GM15510 (cell line): ENCODE results near the gene TTI1.

ENCODE experiments used
- POLR2A ChIP-seq: IDR thresholded peaks from 3 replicates; pipeline ENCODE4 v1.6.1; 2011; ENCODE audit warnings: borderline replicate concordance; ENCODE audit not compliant: insufficient read length; ENCODE audit errors: extremely low read depth

TTI1 gene

GRCh38 chr20:37970856-37971245 is 62.4 kb downstream of the TTI1 start:
- no peak for TF ChIP-seq POLR2A

- TF ChIP-seq POLR2A = no peak
Observed at GRCh38 chr20:37969949-37970855, 63.1 kb downstream of the TTI1 start.

GRCh38 chr20:37968841-37969401 is 64.3 kb downstream of the TTI1 start:
- no peak for TF ChIP-seq POLR2A

GRCh38 chr20:37961066-37961465 is 72.2 kb downstream of the TTI1 start:
- TF ChIP-seq POLR2A = no peak

GRCh38 chr20:37958856-37959520 is 74.3 kb downstream of the TTI1 start:
- no peak for TF ChIP-seq POLR2A

GRCh38 chr20:37956107-37956585 is 77.1 kb downstream of the TTI1 start:
- TF ChIP-seq POLR2A = no peak

- no peak for TF ChIP-seq POLR2A
Observed at GRCh38 chr20:37955511-37955910, 77.7 kb downstream of the TTI1 start.

GRCh38 chr20:37954626-37955025 is 78.6 kb downstream of the TTI1 start:
- no peak for TF ChIP-seq POLR2A

GRCh38 chr20:37954190-37954589 is 79.1 kb downstream of the TTI1 start:
- TF ChIP-seq POLR2A = no peak

- no peak for TF ChIP-seq POLR2A
Observed at GRCh38 chr20:37948956-37949355, 84.3 kb downstream of the TTI1 start.

- no peak for TF ChIP-seq POLR2A
Observed at GRCh38 chr20:37947943-37948342, 85.3 kb downstream of the TTI1 start.

GRCh38 chr20:37946946-37947345 is 86.3 kb downstream of the TTI1 start:
- no peak for TF ChIP-seq POLR2A

- TF ChIP-seq POLR2A = no peak
Observed at GRCh38 chr20:37945091-37945547, 88.1 kb downstream of the TTI1 start.

- no peak for TF ChIP-seq POLR2A
Observed at GRCh38 chr20:37944456-37944981, 88.7 kb downstream of the TTI1 start.
